GM12873 (cell line): ENCODE results near the gene DLGAP4.

Experiments
- CTCF ChIP-seq: IDR thresholded peaks from 2 replicates; pipeline ENCODE4 v1.5.1; 2012; ENCODE audit warnings: low read depth, mild to moderate bottlenecking, moderate library complexity, low read length, control low read depth; ENCODE audit not compliant: insufficient read depth; ENCODE audit errors: missing control alignments

DLGAP4 gene

GRCh38 chr20:36366623-36367369, 60.7 kb downstream of the DLGAP4 start:
- TF ChIP-seq CTCF: no peak

- no peak for TF ChIP-seq CTCF
Measured at GRCh38 chr20:36367370-36367745, 61.2 kb downstream of the DLGAP4 start.

GRCh38 chr20:36367907-36368799, 62.0 kb downstream of the DLGAP4 start:
- TF ChIP-seq CTCF: no peak

- TF ChIP-seq CTCF: no peak
Measured at GRCh38 chr20:36368869-36369268, 62.7 kb downstream of the DLGAP4 start.

- TF ChIP-seq CTCF: no peak
Measured at GRCh38 chr20:36369739-36370138, 63.6 kb downstream of the DLGAP4 start.

- TF ChIP-seq CTCF: no peak
Measured at GRCh38 chr20:36370991-36371790, 65.1 kb downstream of the DLGAP4 start.
